ENCODE data around the gene MAEA.

Gene MAEA

DNA sequence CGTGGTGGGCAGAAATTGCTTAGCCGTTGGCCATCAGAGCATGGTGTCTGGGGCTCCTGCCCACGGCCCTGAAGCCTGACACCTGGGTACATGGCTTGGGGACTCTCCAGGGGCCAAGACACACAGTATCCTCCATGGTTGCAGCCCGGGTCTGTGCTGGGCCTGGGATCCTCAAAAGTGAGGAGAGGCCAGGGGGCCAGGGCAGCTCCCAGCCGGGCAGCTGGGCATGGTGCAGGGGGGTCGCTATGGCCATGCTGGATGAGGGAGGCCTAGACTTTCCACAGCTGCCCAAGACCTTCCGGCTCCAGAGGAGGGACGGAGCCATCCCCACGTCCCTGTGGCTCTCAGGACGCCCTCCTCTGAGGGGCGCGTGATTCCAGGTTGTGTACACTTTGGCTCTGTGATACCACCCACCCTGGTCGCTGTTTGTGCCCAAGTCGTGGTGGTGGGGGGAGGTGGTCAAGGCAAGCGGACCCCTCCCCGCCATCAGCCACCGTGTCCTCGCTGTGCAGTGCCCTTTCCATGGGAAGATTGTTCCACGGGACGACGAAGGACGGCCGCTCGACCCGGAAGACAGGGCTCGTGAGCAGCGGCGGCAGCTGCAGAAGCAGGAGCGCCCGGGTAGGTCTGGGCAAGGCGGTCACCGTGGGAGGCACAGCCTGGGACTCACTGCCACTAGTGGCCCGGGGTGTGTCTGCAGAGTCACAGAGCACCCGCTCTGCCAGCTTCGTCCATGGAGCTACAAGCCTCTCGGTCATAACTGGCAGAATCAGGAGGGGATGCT, 90.9 kb downstream of the MAEA start:
- no peaks in the 10 kb centered on the region for H3K4me1 ChIP-seq (ENCODE audit: control insufficient read depth, insufficient read depth, low read length)
- no peaks in the 10 kb centered on the region for H3K9me3 ChIP-seq (ENCODE audit: control insufficient read depth, insufficient read depth, low read depth, low read length)
- H3K27ac ChIP-seq (ENCODE audit: low read depth, low read length) = no peak overlapping the region
- peaks cover 25% of the 10 kb centered on the region for H3K36me3 ChIP-seq (ENCODE audit: control insufficient read depth, insufficient read depth, low read length)
- no peaks in the 10 kb centered on the region for H3K27me3 ChIP-seq (ENCODE audit: control insufficient read depth, insufficient read depth, low read length)
- peak overlapping the region; percentile 19 for H3K9ac ChIP-seq (ENCODE audit: low read length)
- no peak overlapping the region for H3K4me3 ChIP-seq (ENCODE audit: low read depth, low read length)

DNA sequence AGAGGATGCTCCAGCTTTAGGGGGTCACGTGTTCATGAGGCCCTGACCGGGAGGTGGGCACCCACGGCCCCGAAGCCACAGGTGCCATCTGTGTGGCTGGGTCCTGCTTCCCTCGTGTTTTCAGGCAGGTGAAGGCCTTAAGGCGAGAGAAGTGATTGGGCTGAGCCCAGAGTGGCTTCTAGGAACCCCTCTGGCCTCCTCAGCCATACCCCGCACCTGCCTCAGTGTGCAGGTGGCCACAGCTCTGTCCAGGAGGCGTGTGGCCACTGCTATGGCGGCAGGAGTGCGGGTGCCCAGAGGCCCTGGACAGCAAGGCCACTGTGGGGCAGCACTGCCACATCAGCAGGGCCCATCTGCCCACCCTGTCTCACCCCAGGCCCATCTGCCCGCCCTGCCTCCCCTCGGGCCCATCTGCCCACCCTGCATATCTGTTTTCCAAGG, 91.5 kb downstream of the MAEA start:
- no peaks in the 10 kb centered on the region for H3K4me1 ChIP-seq (ENCODE audit: control insufficient read depth, insufficient read depth, low read length)
- no peak overlapping the region for H3K4me3 ChIP-seq (ENCODE audit: low read depth, low read length)
- H3K9ac ChIP-seq (ENCODE audit: low read length) = no peak overlapping the region
- peaks cover 25% of the 10 kb centered on the region for H3K36me3 ChIP-seq (ENCODE audit: control insufficient read depth, insufficient read depth, low read length)
- no peaks in the 10 kb centered on the region for H3K9me3 ChIP-seq (ENCODE audit: control insufficient read depth, insufficient read depth, low read depth, low read length)
- H3K27ac ChIP-seq (ENCODE audit: low read depth, low read length) = no peak overlapping the region
- no peaks in the 10 kb centered on the region for H3K27me3 ChIP-seq (ENCODE audit: control insufficient read depth, insufficient read depth, low read length)

DNA sequence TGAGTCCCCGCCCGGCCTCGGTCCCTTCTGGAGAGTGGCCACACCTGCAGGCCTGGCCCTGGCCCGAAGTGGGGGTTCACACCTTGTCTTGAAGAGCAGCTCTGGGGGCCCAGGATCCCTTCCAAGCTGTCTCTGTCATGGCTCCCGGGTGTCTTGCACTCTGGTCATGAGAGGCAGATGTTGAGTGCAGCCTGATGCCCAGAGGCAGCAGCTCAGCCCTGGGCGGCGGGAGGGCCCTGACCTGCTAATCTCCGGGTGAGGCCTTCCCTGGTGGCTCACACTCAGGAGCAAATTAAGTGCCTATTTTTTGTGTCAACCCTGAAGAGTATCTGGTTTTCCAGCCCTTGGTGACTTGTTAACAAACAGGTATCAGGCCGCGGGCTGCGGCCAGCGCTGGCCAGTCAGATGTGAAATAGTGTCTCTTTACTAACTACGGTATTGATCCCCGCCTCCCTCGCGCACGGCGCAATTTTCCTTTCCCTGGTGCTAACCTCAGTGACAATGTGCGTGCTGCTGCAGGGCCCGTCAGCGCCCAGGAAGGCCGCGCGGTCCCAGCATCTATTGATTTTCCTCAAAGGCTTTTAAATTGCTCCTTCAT, 92.4 kb downstream of the MAEA start:
- H3K36me3 ChIP-seq (ENCODE audit: control insufficient read depth, insufficient read depth, low read length) = peaks cover 28% of the 10 kb centered on the region
- H3K9ac ChIP-seq (ENCODE audit: low read length) = no peak overlapping the region
- no peaks in the 10 kb centered on the region for H3K9me3 ChIP-seq (ENCODE audit: control insufficient read depth, insufficient read depth, low read depth, low read length)
- no peaks in the 10 kb centered on the region for H3K27me3 ChIP-seq (ENCODE audit: control insufficient read depth, insufficient read depth, low read length)
- no peaks in the 10 kb centered on the region for H3K4me1 ChIP-seq (ENCODE audit: control insufficient read depth, insufficient read depth, low read length)
- H3K27ac ChIP-seq (ENCODE audit: low read depth, low read length) = no peak overlapping the region
- no peak overlapping the region for H3K4me3 ChIP-seq (ENCODE audit: low read depth, low read length)

DNA sequence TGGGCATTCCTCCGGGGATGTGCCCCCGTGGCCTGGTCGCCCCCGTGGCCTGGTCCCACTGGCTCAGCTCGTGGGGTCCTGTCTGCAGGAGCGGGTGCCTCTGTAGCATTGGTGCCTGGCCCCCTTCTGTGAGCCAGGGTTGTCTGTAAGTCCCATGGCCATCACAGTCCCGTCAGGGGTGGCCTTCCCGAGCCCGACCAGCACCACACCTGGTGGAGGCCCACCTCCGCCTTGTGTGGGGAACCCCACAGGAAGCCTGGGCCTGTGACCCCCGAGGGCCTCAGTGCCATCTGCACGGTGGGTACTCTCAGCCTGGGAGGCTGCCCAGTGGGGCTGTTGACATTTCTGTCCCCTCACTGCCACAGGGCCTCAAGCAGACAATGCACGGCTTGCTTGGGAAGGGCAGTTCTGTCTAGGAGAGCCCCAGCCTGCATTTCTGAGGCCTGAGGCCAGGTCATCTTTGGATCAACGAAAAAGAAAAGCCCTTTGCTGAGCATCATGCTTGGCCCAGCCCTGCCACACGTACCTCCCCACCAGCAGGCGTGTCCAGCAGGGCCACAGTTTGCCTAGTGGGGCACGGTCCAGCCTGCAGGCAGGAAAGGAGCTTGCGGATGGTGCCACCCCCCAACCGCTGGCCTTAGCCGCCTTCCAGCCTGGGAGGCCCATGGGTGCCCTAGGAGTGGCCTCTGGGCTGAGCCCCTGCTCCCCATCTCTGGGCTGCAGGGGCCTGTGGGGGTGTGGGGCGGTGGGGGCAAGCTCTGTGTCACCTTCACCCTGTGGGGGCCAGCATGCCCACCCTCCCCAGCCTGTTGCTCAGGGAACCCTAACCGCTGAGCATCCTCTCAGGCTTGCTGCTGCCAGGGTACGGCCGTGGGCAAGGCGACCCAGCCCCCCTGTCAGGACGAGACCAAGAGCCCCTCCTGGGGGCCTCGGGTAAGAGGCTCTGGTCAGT, 93.4 kb downstream of the MAEA start:
- peaks cover 27% of the 10 kb centered on the region for H3K36me3 ChIP-seq (ENCODE audit: control insufficient read depth, insufficient read depth, low read length)
- no peak overlapping the region for H3K4me3 ChIP-seq (ENCODE audit: low read depth, low read length)
- no peak overlapping the region for H3K9ac ChIP-seq (ENCODE audit: low read length)
- H3K4me1 ChIP-seq (ENCODE audit: control insufficient read depth, insufficient read depth, low read length) = no peaks in the 10 kb centered on the region
- H3K27ac ChIP-seq (ENCODE audit: low read depth, low read length) = no peak overlapping the region
- no peaks in the 10 kb centered on the region for H3K9me3 ChIP-seq (ENCODE audit: control insufficient read depth, insufficient read depth, low read depth, low read length)
- no peaks in the 10 kb centered on the region for H3K27me3 ChIP-seq (ENCODE audit: control insufficient read depth, insufficient read depth, low read length)

DNA sequence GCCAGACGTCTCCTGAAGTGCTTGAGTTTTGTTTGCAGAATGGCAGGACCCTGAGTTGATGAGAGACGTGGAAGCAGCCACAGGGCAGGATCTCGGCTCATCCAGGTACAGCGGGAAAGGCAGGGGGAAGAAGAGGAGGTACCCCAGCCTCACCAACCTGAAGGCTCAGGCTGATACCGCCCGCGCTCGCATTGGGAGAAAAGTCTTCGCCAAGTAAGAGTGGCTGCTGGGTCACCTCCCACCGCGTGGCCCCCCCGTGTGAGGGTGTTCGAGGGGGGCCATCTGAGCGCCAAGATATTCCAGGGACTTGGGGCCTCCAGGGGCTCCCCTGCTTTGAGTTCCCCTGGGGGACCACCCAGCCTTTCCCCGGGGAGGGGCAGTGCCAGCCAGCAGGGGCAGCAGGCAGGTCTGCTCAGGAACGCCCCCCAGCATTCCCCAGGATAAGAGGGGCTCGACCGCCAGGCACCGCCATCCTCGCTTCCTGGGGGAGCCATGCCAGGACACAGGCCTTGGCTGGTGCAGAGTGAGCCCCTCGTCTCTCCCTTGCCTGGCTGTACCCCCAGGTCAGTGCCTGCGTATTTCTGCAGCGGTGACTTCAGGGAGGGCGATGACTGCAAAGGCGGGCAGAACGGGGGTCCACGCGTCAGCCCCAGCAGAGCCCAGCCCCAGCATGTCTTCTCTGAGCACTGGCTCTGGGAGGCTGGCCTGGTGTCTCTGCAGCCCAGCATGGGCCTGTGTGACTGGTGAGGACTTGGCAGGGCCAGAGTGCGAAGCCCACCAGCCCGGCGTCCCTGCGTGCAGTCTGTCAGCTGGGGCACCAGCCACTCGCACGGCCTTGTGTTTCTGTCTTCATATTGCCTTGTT, 94.3 kb downstream of the MAEA start:
- no peak overlapping the region for H3K4me3 ChIP-seq (ENCODE audit: low read depth, low read length)
- no peaks in the 10 kb centered on the region for H3K27me3 ChIP-seq (ENCODE audit: control insufficient read depth, insufficient read depth, low read length)
- H3K36me3 ChIP-seq (ENCODE audit: control insufficient read depth, insufficient read depth, low read length) = peaks cover 27% of the 10 kb centered on the region
- 0 out of 2 replicates have a peak overlapping the region, but pooled peaks have one; percentile 11 for H3K27ac ChIP-seq (ENCODE audit: low read depth, low read length)
- H3K9me3 ChIP-seq (ENCODE audit: control insufficient read depth, insufficient read depth, low read depth, low read length) = no peaks in the 10 kb centered on the region; the same call in 1 of the 2 replicates
- H3K4me1 ChIP-seq (ENCODE audit: control insufficient read depth, insufficient read depth, low read length) = no peaks in the 10 kb centered on the region
- no peak overlapping the region for H3K9ac ChIP-seq (ENCODE audit: low read length)

DNA sequence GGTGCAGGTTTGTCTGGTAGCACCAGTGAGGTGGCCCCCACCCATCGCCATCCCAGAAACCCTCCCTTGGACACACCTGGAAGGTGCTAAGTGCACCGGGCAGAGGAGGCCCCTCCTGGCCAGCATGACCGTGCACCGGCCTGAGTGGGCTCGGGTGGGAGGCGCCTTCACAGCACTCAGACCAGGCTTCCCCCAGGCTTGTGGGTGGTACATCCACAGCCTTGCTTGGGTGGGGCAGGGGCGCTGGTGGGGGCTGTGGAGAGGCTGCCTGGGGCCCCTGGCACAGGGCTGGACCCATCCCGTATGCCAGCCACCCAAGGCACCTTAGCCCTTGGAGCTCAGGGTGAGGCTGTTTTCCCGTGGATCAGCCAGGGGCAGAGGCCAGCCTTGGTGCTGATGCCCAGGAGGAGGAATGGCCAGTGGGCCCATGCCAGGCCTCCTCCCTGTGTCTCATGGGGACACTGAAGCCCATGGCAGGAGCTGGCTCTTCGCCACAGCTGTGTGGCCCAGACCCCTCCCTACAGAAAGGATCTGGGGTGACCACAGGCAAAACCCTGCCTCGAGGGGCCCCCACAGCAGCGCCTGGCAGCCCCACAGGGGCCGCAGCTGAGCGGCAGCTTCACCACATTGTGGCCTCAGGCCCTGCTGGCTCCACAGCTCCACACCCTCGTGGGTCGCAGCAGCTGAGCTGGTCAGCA, 95.1 kb downstream of the MAEA start:
- Histone ChIP-seq H3K36me3 (ENCODE audit: control insufficient read depth, insufficient read depth, low read length) (peaks cover 27% of the 10 kb centered on the region), H3K27me3 (ENCODE audit: control insufficient read depth, insufficient read depth, low read length) (no peaks in the 10 kb centered on the region), H3K9me3 (ENCODE audit: control insufficient read depth, insufficient read depth, low read depth, low read length) (no peaks in the 10 kb centered on the region; the same call in 1 of the 2 replicates), H3K9ac (ENCODE audit: low read length) (no peak overlapping the region), H3K4me3 (ENCODE audit: low read depth, low read length) (no peak overlapping the region), H3K4me1 (ENCODE audit: control insufficient read depth, insufficient read depth, low read length) (no peaks in the 10 kb centered on the region), H3K27ac (ENCODE audit: low read depth, low read length) (no peak overlapping the region)

DNA sequence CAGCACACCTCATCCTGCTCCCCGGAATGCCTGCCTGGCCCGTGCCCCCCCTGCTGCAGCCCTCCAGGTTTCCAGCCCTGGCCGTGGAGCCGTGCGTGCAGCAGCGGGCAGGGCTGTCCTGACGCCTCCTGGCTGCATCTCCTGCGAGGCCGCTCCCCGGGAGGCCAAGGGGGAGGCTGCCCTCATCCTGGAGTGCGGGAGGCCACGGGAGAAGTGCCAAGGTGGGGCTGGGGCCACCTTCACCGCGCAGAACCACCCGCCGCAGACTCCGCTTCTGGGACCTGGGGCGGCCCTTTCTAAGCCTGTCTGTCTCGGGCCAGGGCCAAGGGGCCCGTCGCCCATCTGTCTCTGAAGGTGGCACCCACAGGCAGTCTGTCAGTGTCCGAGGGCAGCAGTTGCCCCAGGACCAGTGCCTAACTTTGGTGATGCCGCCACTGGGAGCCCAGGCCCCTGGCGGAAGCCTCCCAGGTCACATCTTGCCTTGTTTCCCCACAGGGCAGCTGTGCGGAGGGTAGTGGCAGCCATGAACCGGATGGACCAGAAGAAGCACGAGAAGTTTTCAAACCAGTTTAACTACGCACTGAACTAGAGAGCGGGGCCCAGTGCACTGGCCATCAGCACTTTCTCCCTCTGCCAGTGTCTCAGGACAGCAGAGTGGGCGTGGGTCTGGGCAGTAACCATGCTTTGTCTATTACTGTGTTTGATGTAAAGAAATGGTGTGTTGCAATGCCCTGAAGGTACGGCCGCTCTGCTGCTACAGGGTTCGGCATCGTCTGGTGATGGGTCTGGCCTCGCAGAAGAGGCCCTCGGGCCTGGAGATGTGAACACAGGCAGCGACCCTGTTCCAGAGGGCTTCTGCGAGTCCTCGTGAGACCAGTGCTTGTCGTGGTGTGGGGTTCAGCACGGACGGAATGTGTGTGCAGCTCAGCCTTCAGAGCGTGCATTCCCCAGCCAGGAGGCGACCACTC, 96.0 kb downstream of the MAEA start:
- no peaks in the 10 kb centered on the region for H3K4me1 ChIP-seq (ENCODE audit: control insufficient read depth, insufficient read depth, low read length)
- no peaks in the 10 kb centered on the region; the same call in 1 of the 2 replicates for H3K9me3 ChIP-seq (ENCODE audit: control insufficient read depth, insufficient read depth, low read depth, low read length)
- peaks cover 25% of the 10 kb centered on the region for H3K36me3 ChIP-seq (ENCODE audit: control insufficient read depth, insufficient read depth, low read length)
- H3K27me3 ChIP-seq (ENCODE audit: control insufficient read depth, insufficient read depth, low read length) = no peaks in the 10 kb centered on the region
- H3K9ac ChIP-seq (ENCODE audit: low read length) = no peak overlapping the region
- H3K4me3 ChIP-seq (ENCODE audit: low read depth, low read length) = no peak overlapping the region
- H3K27ac ChIP-seq (ENCODE audit: low read depth, low read length) = no peak overlapping the region
